Activated T-helper 1 cell treated with anti-CD3 and anti-CD28 coated beads, Interleukin-12 subunit alpha, Interleukin-12 subunit beta, Interleukin-2, Interleukin-4 antibody, amounts not matched to agents 30 ng/mL and 10 ng/mL and 1 ng/mL, durations not matched to agents 14 hours and 24 hours and 36 hours (primary cell): ENCODE data around the gene CTXN1. TPM values are rescaled to one million over a fixed set of nuclear protein-coding genes. Genes with fewer than 3 reads are reported as not detected.
"Not testable (repeated sequence)": the region's sequence is repeated elsewhere in the genome, so short reads cannot be mapped to it uniquely, and the experiment has no call there.

Experiments used
- DNase-seq: peaks from one replicate; pipeline ENCODE4 v3.0.0; 2021; ENCODE audit warnings: low spot score
- H3K27ac Mint-ChIP-seq: one replicate; pipeline ENCODE4 v1.8.0; 2021; ENCODE audit warnings: mild to moderate bottlenecking, mixed read lengths
- H3K27me3 Mint-ChIP-seq: one replicate; pipeline ENCODE4 v1.8.0; 2022; ENCODE audit warnings: mild to moderate bottlenecking, moderate library complexity, mixed read lengths; ENCODE audit not compliant: insufficient read depth
- H3K36me3 Mint-ChIP-seq: one replicate; pipeline ENCODE4 v1.8.0; 2021; ENCODE audit warnings: low read depth, mixed read lengths
- H3K4me1 Mint-ChIP-seq: one replicate; pipeline ENCODE4 v1.8.0; 2021; ENCODE audit warnings: low read depth, mixed read lengths
- H3K4me3 Mint-ChIP-seq: one replicate; pipeline ENCODE4 v1.8.0; 2021; ENCODE audit warnings: mild to moderate bottlenecking, moderate library complexity, mixed read lengths
- H3K9me3 Mint-ChIP-seq: one replicate; pipeline ENCODE4 v1.8.0; 2021; ENCODE audit warnings: mixed read lengths
- intact Hi-C: fragments of 100-400 bp; cut with micrococcal nuclease; formaldehyde crosslinking; loops from one replicate; pipeline ENCODE4 v1.15.1; 2024
- total RNA-seq: library from RNA; stranded (reverse); gene quantifications from 2 replicates; pipeline ENCODE4 v1.2.3, GENCODE V29; 2022

Gene CTXN1
- total RNA-seq, 1 donor from 2014 or later, result 2.6 TPM

DNA sequence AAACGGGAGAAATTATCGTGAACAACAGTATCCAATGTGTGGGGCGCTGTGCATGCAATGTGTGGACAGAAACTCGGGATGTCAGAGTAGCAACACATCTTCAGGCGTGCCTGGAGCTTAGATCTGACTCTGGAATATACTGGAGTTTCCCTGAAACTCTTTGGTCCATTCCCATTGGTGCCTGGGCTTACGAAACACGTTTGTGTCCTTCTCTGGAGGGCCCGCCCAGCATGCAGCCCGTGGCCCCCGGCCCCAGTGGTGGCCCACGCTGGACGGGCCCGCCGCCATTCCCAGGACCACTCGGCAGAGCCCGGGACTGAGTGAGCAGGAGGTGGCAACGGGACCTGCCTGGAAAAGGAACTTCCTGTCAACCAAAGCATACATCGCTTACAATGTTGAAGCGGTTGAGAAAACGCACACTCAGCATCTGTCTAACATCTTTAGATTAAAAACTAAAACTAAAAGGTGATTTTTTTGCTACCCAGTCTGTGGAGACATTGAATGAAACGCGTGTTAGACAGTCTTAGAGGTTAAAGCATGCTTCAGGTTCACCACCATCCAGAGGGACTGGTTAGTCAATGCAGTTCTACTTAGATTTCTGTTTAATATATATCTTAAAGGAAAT lies 36.8 kb upstream of the CTXN1 start:
- peaks cover 22% of the 10 kb centered on the region for H3K36me3 Mint-ChIP-seq
- no peaks in the 10 kb centered on the region for H3K9me3 Mint-ChIP-seq
- no peak overlapping the region for H3K27ac Mint-ChIP-seq
- DNase-seq, result no peak
- intact Hi-C loops, result no loop called here
- H3K27me3 Mint-ChIP-seq, result no peaks in the 10 kb centered on the region
- peaks cover 4% of the 10 kb centered on the region for H3K4me1 Mint-ChIP-seq
- H3K4me3 Mint-ChIP-seq, result no peak overlapping the region

DNA sequence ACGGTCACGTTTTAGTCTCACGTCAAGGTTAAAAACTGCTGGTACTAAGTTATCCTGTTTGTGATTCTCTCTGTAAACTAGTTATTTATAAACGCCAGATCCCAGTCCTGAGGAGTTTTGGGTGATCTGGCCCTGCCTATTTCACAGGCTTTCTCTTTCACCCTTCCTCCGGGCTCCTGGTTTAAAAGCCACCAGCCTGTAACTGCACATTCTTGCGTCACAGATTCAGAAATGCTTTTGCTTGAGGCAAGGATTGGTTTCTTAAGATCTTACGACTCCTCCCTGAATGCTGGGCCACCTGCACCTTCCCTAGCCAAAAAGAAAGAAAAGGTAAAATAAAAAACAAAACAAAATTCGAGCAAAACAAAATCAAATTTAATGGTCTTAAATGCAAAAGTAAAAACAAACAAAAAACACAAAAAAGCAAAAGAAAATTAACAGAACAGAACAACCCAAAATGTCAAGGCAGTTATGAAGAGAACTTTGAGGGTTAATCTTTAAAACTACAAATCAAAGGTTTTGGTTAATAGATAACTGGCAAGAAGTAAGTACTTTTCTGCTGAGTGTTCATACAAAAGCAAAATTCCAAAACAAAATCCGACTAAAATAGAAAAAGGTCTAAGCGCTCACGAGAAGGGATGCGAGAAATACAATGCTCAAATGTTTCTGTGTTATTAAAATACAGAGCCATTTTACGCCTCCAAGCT lies 36.1 kb upstream of the CTXN1 start:
- peaks cover 4% of the 10 kb centered on the region for H3K4me1 Mint-ChIP-seq
- no peaks in the 10 kb centered on the region for H3K27me3 Mint-ChIP-seq
- peaks cover 20% of the 10 kb centered on the region for H3K36me3 Mint-ChIP-seq
- H3K9me3 Mint-ChIP-seq, result no peaks in the 10 kb centered on the region
- no peak for DNase-seq
- intact Hi-C loops, result no loop called here
- no peak overlapping the region for H3K4me3 Mint-ChIP-seq
- peak overlapping the region; percentile 4 for H3K27ac Mint-ChIP-seq

DNA sequence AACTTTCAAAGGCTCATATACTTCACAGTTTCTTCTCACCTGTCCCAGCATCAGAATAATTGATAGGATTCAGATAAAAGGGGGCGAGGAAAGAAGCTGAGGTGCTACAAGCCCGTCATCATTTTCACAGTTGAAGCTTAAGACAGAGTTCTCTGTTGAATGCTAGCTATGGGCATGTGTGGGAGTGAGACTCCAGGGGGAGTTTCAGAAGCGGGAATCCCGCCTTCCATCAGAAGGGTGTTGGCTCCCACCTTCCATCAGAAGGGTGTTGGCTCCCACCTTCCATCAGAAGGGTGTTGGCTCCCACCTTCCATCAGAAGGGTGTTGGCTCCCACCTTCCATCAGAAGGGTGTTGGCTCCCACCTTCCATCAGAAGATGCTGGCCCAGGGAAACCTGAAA lies 35.1 kb upstream of the CTXN1 start:
- DNase-seq, H3K4me3 Mint-ChIP-seq, H3K27ac Mint-ChIP-seq, intact Hi-C loops, H3K27me3 Mint-ChIP-seq, H3K4me1 Mint-ChIP-seq, H3K9me3 Mint-ChIP-seq: not testable (repeated sequence)
- H3K36me3 Mint-ChIP-seq, result peaks cover 16% of the 10 kb centered on the region

DNA sequence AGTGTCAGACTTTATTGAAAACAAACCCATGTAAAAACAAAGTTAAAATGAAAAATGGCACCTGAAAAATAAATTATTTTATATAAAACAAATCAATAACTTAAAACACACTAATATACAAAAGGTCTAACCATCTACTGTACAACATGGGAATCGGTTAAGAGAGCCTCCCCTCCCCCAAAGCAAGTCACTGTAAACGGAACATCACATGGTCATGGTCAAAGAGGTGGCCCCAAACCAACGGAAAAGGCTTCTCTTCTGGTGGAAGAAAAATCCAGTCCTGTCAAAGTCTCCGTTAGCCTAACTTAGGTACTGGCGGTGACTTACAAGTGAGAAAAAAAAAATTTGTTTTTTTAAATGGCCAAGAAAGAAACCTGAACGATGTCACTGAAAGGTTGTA lies 33.3 kb upstream of the CTXN1 start:
- no peaks in the 10 kb centered on the region for H3K27me3 Mint-ChIP-seq
- DNase-seq, result no peak
- H3K36me3 Mint-ChIP-seq, result peaks cover 10% of the 10 kb centered on the region
- intact Hi-C loops, result no loop called here
- H3K4me3 Mint-ChIP-seq, result no peak overlapping the region
- no peaks in the 10 kb centered on the region for H3K4me1 Mint-ChIP-seq
- no peak overlapping the region for H3K27ac Mint-ChIP-seq
- H3K9me3 Mint-ChIP-seq, result no peaks in the 10 kb centered on the region

DNA sequence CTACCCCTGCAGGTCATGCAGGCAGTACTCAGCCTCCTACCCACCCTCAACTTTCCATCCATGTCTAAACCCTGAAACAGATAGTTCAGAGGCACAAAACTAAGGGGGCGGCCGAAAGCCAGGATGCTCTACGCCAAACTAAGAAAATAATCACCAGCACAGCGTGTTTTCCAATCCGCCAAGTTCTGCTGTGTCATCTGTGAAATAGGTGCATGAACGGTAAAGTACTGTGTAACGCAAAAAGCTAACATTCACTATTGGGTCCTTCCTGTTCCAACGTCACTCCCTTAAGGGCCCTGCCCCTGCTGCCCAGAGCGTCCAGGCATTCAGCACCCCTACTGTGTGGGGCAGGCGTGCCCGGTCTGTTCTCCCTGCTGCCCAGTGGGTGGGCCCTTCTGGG lies 29.8 kb upstream of the CTXN1 start:
- no peaks in the 10 kb centered on the region for H3K27me3 Mint-ChIP-seq
- no peak overlapping the region for H3K4me3 Mint-ChIP-seq
- intact Hi-C loops, result no loop called here
- H3K9me3 Mint-ChIP-seq, result no peaks in the 10 kb centered on the region
- H3K36me3 Mint-ChIP-seq, result peaks cover 4% of the 10 kb centered on the region
- no peaks in the 10 kb centered on the region for H3K4me1 Mint-ChIP-seq
- no peak for DNase-seq
- no peak overlapping the region for H3K27ac Mint-ChIP-seq

DNA sequence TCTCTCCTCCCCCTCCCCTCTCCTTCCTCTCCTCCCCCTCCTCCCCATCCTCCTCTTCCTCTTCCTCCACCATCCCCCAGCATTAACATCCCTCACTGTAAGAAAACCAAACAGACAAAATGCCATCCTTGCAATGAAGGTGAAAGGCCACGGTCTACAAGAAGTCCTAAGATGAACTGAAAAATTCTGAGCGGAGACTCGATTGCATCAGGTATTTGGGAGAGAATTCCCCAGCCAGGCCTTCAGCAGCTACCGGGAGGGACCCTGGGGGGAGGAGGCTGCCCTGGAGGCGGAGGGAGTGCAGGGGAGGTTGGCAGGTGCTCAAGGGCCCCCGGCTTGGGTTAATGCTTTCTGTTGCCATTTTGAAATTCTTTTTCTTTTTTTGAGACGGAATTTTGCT lies 27.6 kb upstream of the CTXN1 start:
- peak overlapping the region; percentile 4 for H3K27ac Mint-ChIP-seq
- no peaks in the 10 kb centered on the region for H3K27me3 Mint-ChIP-seq
- peaks cover 2% of the 10 kb centered on the region for H3K36me3 Mint-ChIP-seq
- no peak for DNase-seq
- H3K9me3 Mint-ChIP-seq, result no peaks in the 10 kb centered on the region
- no peaks in the 10 kb centered on the region for H3K4me1 Mint-ChIP-seq
- H3K4me3 Mint-ChIP-seq, result no peak overlapping the region
- intact Hi-C loops, result no loop called here

DNA sequence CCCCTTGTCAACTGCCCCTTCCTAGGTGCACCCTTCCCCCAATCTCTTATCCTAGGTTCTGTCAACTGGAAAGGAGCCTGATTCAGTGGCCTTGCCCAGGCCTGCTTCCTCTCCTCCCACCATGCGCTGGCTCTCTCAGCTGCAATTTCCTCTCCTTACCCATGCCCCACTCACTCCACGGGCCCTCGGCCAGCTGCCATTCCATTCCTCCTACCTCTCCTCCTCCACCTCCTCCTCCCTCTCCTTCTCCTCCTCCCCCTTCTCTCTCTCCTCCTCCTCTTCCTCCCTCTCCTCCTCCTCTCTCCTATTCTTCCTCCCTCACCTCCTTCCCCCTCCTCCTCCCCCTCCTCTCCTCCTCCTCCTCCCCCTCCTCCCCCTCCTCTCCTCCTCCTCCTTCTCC lies 27.1 kb upstream of the CTXN1 start:
- Mint-ChIP-seq H3K27ac (no peak overlapping the region), H3K36me3 (peaks cover 2% of the 10 kb centered on the region), H3K27me3 (no peaks in the 10 kb centered on the region), H3K4me3 (no peak overlapping the region), H3K4me1 (no peaks in the 10 kb centered on the region), H3K9me3 (no peaks in the 10 kb centered on the region)
- DNase-seq, result no peak
- intact Hi-C loops, result no loop called here

DNA sequence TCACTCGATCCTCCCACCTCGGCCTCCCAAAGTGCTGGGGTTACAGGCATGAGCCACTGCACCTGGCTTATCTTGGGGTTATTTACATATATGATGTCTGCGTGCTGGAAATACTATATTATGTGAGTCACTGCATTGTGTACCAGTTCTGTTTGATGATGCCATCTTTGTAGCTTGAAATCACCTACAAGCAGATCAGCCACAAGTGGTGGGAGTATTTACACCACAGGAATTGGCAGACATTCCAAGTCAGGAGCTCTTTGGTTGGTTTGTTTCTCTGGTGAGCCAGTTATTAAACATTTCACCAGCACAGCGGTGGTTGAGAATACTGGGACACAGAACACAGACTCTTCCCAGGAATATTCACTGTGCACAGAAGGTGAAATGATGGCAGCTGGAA lies 22.0 kb upstream of the CTXN1 start:
- Mint-ChIP-seq H3K9me3 (no peaks in the 10 kb centered on the region), H3K27me3 (no peaks in the 10 kb centered on the region), H3K27ac (no peak overlapping the region), H3K4me1 (peaks cover 16% of the 10 kb centered on the region), H3K36me3 (no peaks in the 10 kb centered on the region), H3K4me3 (no peak overlapping the region)
- intact Hi-C loops, result loop anchor here (10.0 kb wide), 1 partner anchor 567 kb away; the partner anchor contains the start of gene ZNF414
- no peak for DNase-seq

DNA sequence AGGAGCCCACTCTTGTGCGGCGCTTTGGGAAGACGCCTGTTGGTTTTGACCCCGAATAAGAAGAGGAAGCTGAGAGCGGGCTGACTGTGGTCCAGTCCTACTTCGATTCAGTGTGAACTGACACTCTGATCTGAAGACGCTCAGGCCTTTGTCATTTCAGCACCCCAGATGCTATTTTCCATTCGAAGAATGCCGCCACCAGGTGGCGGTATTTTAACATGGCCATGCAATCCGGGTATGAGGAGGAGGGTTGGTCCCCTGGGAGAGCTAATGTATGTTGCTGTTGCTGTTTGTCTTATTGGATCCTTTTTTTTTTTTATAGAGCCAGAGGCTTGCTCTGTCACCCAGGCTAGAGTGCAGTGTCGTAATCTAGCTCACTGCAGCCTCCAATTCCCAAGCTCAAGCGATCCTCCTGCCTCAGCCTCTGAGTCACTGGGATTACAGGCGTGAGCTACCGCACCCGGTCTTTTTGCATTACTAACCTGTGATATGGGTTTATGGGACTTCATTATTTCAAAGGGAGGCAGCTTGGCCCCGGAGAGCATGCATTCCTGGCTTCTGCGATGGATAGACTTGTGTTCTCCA lies 18.3 kb upstream of the CTXN1 start:
- Mint-ChIP-seq H3K4me1 (peaks cover 22% of the 10 kb centered on the region), H3K27me3 (no peaks in the 10 kb centered on the region), H3K4me3 (peak overlapping the region; percentile 87), H3K27ac (peak overlapping the region; percentile 98), H3K36me3 (peaks cover 9% of the 10 kb centered on the region), H3K9me3 (no peaks in the 10 kb centered on the region)
- intact Hi-C loops, result loop anchor here (1.0 to 10.0 kb wide), 6 partner anchors 58 to 571 kb away; partner anchors contain the start of genes CCL25 and ZNF414
- DNase-seq, result peak; percentile 79

DNA sequence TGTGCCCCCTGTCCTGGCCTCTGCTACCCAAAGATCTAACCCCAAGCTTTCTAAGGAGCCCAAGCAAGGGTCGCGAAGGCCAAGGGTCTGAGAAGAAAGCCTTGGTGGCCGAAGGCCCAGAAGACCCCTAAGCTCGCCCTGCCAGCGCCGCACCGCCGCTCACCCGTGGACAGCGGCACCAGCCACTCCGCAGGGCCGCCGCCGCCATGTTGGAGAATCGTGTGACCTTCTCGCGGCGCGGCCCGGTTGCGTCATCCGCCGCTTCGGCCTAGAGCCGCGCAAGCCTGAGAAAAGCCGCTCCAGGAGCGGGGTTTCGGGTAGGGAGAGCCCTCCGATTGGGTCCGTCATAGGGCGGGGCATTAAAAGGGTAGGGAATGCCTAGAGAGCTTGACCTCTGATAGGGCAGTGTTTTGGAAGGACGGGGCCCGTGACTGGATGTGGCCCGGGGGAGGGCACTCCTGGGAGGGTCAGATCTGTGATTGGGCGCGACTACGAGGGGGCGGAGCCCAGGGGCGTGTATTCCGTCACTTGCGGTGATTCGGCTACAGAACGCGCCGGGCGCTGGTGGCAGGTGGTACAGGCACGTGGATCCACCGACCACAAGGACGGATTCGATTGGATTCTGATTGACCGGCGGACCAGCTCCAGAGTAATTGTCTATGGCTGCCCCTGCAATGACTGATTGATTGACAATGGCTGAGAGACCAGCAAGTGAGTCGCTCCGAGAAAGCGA lies 17.7 kb upstream of the CTXN1 start, which contains the start of gene TIMM44:
TIMM44 (minus strand) TSS at position 223 of the 733 bp plus-strand sequence; CDS start at position 208, 15 bp downstream.
- DNase-seq, result peak; percentile 99
- peaks cover 27% of the 10 kb centered on the region for H3K4me1 Mint-ChIP-seq
- intact Hi-C loops, result loop anchor here (1.0 to 10.0 kb wide), 13 partner anchors 14 to 571 kb away; partner anchors contain the start of genes CCL25, CD320, MAP2K7 and NDUFA7
- H3K36me3 Mint-ChIP-seq, result peaks cover 13% of the 10 kb centered on the region
- H3K4me3 Mint-ChIP-seq, result peak within 1 kb of the TSS; percentile 87
- peak within 1 kb of the TSS; percentile 98 for H3K27ac Mint-ChIP-seq
- H3K9me3 Mint-ChIP-seq, result no peaks in the 10 kb centered on the region
- no peaks in the 10 kb centered on the region for H3K27me3 Mint-ChIP-seq

DNA sequence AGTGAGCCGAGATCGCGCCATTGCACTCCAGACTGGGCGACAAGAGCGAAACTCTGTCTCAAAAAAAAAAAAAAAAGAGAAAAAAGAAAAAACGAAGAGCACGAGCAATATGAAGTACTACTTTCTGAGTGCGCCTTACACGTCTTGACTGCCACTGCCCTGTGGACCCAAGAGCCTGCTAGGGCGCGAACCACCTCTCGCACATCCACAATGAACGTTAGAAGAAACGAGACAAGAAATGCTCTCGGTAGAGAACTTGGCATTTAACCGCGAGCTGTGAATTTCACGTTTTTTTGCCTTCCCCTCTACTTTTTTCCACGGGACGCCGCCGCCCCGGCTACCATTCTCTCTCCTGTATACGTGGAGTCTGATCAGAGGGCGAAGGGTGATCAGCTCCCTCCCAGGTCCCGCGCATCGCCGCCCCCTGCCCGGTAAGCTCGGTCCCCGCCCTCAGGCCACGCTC lies 17.1 kb upstream of the CTXN1 start:
- Mint-ChIP-seq H3K27ac (peak overlapping the region; percentile 98), H3K9me3 (no peaks in the 10 kb centered on the region)
- intact Hi-C loops, result loop anchor here (1.0 to 10.0 kb wide), 9 partner anchors 14 to 572 kb away; partner anchors contain the start of genes CCL25, CD320, MAP2K7 and NDUFA7

DNA sequence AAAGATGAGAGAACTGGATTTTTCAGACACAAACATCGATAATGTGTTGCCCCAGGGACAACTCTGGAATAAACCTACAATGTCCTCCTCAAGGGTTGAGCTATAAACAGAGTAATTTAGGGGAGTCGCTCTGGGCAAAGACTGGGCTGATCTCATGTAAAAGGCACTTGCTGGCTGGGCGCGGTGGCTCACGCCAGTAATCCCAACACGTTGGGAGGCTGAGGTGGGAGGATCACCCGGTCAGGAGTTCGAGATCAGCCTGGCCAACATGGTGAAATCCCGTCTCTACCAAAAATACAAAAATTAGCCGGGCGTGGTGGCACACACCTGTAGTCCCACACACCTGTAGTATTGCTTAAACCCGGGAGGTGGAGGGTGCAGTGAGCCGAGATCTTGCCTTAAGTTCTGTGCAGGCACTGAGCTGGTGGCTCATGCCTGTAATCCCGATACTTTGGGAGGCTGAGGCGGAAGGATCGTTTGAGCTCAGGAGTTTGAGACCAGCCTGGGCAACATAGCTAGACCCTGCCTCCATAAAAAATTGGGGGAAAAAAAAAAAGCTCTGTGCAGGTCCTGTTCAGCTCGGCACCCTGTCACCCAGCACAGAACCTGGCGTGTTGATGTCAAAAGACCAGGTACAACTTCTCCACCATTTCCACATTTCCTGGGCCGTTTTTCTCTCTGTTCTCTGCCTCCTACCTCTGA lies 16.1 kb upstream of the CTXN1 start:
- H3K4me1 Mint-ChIP-seq, result peaks cover 27% of the 10 kb centered on the region
- peaks cover 15% of the 10 kb centered on the region for H3K36me3 Mint-ChIP-seq
- H3K4me3 Mint-ChIP-seq, result peak overlapping the region; percentile 87
- no peaks in the 10 kb centered on the region for H3K9me3 Mint-ChIP-seq
- intact Hi-C loops, result loop anchor here (2.0 to 10.0 kb wide), 3 partner anchors 71 to 573 kb away; partner anchors contain the start of genes CCL25 and ZNF414
- peak overlapping the region; percentile 18 for H3K27ac Mint-ChIP-seq
- no peaks in the 10 kb centered on the region for H3K27me3 Mint-ChIP-seq
- no peak for DNase-seq

More for the DNA sequence above, 17.1 kb upstream of the CTXN1 start:
- Mint-ChIP-seq H3K36me3 (peaks cover 13% of the 10 kb centered on the region), H3K27me3 (no peaks in the 10 kb centered on the region), H3K4me1 (peaks cover 27% of the 10 kb centered on the region), H3K4me3 (peak overlapping the region; percentile 87)
- DNase-seq, result no peak
